NCI-H460 (cell line): ENCODE data around the gene STX18. TPM values are rescaled to one million over a fixed set of nuclear protein-coding genes. Genes with fewer than 3 reads are reported as not detected.

Experiments
- DNase-seq: peaks from one replicate; pipeline ENCODE4 v3.0.0-alpha.2; 2016; ENCODE audit warnings: low read depth; ENCODE audit errors: extremely low read depth
- total RNA-seq: library from RNA; depleted of rRNA; stranded (reverse); fragments of >200 nt; shearing (Covaris generic); gene quantifications from 2 replicates; pipeline ENCODE4 v1.2.3, GENCODE V29; 2014

The STX18 gene
- total RNA-seq, 1 experiment from 2014 or later: 12.2 TPM

DNA sequence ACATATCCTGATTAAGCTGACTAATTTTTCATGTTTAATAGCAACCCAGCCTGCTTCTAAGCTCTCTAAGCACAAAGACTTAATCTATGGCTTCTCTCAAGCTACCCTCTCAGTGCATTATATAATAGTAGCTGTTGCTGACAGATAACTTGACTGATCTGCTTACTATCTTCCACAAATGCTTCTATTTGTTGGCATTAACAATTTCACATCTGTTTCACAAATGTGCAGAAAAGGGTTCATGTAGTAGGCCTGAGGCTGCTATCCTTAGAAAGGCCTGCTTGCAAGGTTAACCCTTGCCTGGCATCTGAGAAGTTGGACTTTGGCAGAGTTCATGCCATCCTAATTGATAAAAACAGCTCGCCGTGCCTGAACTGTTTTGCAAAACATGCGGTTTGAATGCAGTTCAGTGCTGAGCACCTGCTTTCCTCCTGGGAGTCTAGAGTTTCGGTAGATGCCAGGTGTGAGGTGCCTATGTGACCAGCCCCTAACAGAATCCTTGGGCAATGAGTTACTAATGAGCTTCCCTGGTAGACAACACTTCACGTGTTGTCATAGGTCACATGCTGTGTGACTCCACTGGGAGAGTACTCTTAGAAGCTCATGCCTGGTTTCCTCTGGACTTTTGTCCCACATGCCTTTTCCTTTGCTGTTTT is 86.5 kb downstream of the STX18 start:
- no peak for DNase-seq

DNA sequence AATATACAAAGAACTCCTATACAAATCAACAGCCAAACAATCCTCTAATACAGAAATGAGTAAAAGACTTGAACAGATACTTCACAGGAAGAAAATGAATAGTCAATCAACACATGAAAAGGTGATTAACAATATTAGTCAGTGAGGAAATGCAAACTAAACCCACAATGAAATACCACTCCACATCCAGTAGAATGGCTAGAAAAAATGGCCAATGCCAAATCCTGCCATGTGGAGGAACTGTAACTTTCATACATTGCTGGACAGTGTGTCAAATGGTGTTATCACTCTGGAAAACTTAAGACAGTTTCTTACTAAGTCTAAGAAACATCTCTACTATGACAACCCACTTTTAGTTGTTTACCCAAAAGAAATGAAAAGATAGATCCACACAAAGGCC is 95.4 kb downstream of the STX18 start:
- DNase-seq: no peak

DNA sequence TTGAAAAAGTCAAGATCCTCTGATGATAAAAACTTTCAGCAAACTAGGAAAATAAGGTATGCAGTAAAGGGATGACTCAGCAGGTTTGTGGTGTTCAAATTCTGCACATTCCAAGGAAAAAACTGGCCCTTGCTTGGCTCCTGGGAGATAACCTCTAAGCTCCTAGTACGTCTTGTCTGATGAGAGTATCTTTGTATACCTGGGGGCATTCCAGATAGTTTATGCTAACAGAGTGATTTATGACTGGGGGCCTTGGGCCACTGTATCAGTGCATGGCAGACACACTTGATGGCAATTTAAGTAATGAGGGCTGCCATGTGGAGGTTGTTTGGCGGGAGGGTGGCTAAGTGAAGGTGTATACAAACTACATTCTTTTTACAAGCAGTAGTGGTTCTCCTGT is 98.0 kb downstream of the STX18 start:
- no peak for DNase-seq

DNA sequence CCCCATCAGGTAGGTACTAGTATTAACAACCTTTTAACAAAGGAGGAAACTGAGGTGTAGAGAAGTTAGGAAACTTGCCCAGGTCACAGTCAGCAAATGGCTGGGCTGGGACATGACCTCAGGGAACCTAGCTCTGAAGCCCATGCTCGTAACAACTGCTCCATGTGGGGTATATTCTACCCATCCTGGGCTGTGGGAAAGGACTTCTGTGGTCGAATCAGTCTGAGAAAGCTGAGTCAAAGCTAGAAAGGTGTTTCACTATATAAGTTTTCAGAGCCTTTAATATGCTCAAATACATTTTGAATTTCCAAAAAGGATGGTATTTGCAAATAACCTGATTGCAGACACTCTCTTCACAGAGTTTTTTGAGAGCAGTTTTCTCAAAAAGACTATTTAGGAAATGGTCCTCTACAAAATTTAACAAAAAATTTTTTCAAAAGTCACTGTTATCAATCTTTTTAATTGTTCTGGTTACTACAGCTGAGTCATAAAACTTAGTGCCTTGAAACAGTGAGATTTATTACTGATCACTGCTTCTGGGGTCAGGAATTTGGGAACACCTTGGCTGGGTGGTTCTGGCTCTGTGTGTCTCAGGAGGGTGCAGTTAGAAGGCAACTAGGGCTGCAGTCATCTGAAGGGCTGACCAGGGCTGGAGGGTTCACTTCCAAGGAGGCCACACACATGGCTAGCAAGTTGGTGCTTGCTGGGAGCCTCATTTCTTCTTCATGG is 101.4 kb downstream of the STX18 start:
- no peak for DNase-seq

DNA sequence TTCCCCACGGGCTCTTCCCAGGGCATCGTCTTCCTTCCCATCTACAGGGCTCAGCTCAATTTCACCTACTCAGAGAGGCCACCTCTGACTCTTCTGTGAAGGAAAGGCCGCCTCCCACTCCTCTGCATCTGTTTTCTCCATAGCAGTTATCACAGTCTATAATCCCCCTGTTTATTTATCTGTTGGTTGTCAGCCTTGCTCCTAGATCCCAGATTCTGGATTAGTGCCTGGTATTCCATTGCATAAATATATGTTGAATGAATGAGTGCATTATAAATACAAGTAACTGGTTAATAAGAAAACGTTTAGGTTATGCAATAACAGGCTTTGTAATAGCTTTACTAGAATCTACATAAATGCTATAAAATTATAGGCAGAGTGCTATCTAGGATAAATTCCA is 102.1 kb downstream of the STX18 start:
- no peak for DNase-seq

DNA sequence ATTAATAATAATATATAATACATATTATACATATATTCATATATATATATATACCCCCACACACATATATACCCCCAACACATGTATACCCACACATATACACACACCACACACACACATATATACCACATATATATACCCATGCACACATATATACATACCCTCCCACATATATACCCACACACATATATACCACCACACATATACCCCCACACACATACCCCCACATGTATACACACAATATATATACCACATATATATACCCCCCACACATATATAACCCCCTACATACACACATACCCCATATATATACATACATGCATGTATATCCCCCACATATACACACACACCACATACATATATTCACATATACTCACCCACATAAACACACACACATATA is 103.0 kb downstream of the STX18 start:
- no peak for DNase-seq

DNA sequence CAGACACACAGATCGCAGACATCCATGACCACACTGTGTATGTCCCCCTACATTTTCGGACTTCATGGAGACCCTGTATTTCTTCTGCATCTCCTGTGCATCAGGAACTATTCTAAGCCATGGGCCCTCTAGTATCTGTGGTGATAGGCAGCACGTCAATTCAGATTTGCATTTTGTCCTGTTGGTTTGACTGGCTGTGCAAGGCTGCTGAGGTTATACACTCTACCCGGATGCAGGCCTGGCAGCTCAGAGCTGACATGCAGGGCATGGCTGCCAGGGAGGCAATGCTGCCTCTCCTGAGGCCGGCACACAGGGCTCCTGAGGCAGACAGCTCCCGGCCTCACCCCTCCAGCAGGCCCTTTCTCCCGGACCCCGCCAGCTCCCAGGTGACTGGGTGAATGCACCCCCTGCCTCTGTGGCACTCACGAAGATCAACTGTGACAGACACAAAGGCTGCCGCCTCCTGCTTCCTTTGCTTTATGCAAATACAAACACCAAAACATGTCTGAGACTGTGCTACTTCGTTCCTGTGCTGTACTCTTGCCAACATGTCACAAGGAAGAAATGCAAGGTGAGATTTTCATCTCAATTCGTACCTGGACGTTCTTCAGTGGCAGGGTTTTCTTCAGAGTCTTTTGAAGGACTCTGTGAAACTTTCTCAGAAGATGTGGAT is 103.9 kb downstream of the STX18 start:
- DNase-seq: no peak

DNA sequence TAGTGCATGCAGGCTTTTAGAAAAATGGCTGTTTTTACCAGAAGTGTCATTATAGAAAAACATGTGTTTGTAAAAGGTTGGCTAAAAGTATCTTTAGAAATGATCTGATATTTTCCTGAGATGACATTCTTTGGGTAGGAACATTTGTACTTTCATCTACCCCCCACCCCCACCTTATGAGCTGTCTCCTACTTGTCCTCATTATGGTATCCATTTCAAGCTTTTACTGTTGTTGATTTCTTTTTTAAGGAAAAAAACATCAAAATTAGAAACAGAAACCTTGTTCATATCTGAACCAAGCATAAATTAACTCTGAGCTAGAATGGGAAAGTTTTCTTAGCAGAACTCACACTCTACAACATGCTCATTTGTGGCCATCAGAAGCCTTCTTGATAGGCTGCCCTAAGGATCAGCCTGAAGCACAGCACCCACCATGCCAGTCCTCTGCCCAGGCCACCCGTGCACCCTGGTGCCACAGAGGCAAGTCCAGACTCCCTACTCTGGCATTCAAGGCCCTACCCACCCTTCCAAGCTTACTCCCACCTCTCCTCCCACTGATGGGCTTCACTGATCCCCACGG is 105.5 kb downstream of the STX18 start:
- no peak for DNase-seq

DNA sequence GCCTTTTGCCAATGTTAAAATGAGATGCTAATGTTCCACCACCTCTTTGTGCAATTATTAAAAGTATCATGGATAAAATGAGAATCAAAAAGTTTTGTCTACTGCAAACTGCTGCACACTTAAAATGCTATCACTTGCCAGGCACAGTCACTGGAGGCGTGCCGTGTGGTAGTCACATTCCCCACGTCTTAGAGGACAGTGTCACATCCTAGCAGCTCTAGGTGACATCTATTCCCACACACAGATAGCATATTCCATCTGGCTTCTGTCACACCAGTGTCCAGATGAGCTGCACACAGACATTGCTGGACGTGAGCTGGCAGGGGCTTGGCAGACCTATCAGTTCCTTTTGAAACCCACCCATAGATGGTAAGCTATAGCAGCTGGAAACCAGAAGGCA is 107.9 kb downstream of the STX18 start:
- no peak for DNase-seq

DNA sequence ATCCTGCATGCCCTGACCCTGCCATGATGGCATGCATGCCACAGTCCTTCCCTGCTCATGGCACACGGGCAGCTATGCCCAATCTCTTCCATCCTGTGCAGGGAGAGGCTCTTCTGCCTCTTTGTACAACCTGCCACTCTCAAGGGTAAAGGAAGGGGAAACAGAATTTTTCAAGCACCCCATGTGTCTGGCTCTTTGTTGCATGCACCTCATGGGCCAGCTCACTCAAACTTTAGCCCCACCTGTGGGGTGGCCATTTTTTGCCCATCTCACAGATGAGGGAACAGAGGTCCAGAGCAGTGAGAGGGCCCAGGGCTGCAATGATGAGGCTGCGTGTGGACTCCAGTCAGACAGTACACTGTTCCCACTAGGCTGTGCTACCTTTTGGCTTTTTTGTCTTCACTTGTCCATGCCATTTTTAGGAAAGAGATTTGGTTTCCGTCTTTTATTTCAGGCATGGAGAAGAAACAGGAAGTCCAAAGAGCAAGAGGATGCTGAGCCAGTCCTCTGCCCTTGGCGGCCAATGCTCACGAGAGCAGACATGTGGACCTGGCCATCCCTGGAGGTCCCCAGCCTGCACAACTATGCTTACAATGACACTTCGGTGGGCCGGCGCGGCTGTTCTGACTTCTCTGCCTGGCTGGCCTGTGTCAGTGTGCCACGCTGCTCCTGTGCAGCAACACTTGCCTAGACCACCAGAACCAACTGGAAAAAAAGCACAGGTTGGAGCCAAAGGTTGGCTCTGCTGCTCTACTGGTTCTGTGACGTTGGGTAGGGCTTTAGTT is 109.3 kb downstream of the STX18 start:
- DNase-seq: no peak

DNA sequence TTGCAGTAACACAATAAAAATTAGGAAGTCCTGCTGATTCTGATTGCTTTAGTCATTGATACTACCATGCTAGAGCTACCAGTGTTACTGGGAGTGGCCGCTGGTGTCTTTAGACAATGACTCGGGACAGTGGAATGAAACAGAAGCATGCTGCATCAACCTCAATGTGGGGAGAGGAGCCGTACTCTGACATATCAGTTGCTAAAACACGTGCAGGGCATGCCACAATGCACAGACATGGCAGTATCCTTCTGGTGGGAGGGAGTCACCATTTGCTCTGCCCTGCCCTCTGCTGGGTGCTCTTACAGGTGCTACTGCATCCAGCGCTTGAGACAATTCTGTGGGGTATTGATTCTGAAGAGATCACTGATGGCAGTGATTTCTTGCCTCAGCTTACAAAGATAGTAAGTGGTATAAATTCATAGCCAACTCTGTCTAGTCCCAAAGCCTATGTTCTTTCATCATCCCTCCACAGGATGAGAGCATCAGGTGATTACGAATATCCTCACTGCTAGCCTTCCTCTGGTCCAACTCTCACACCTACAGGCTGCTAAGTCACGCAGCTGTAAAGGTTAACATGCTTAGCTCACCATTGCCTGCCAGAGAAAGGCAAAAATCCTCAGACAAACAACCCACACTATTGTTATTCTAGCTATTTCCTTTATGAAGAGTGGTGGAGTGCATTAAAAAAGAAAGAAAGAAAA is 111.2 kb downstream of the STX18 start:
- peak; percentile 13 for DNase-seq

DNA sequence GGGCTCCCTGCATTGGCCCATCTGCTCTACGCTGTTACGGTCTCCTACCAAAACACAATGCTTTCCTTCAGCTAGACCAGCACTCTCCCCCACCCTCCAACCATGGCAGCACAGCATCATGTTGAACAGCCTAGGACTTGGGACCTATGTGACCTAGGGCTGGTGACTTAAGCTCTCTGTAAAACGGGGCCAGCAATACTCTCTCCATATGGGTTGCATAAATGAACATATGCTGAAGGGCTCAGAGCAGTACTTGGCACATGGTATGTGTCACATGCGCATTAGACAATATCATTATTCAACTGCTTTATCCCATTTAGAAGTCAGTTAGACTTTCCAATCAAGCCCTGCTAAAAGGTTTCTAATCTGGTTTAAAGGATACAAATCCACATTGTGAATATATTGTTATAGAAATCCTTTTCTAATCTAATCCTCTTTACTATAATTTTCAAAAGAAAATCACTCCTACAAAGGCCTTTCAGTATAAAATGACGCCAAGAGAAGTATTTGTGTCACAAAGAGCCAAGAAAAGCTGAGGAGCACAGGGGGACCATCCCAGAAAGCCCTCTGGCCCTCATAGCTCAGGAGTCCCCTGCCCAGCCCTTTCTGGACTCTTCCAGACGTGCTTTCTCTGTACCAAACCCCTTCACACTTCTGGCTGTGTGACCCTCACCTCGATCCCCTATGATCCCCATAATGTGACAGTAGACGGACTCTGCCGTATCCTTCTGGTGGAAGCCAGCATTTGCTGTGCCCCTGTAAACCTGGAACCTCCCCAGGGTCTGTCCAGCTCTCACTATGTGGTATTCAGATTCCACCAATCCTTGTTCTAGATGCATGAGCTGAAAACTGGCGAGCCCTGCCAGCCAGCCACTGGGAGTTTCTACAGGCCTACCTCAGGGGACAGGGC is 112.6 kb downstream of the STX18 start:
- no peak for DNase-seq

DNA sequence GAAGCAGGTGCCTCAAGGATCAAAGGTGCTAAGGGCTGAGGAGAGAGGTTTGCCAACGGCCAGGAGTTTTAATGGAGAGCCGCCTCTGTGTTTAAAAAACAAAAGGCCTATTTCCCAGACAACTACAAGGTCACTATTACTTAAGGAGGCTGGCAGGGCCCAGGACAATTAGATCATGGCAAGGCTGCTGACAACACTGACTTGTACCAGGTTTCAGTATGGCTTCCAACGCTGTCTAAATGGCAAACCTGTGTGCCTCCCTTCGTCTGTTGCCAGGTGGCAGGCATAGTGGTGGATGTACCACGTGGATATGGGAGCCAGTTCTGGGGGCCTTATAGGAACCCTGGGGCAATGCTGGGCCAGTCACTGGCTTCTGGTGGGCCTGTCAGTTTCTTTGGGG is 114.0 kb downstream of the STX18 start:
- DNase-seq: no peak

DNA sequence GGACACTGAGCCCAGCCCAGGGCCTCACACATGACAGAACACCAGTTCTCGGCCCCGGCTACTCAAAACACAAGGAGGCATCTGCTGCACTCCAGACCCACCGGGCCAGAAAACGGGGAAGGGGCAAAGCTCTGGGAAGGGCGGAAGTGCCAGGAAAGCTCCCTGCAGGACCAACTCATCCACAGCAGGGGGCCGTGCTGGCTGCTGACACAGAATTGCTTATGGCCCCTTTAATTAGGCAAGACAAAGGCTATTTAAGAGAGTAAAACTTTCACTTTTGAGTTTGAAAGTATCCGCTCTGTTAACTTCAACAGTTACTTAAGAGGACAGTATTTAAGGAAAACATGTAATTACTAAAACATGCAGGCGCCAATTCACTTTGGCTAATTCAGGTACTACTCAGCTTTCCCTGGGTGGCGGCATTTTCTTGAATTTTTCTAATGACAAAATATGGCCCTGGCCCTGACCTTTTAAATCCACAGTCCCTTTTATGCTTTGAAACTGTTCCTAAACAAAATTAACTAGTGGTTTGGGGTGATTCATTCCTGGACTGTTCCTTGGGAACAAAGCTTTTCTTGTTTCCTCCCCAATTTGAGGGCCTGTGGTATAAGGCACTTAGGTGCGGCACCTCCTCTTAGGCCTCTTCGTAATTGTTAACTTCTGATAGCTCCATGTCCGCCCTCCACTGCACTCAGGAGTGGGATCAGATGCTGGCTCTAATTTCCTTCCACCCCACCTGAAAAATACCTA is 114.6 kb downstream of the STX18 start:
- DNase-seq: no peak

DNA sequence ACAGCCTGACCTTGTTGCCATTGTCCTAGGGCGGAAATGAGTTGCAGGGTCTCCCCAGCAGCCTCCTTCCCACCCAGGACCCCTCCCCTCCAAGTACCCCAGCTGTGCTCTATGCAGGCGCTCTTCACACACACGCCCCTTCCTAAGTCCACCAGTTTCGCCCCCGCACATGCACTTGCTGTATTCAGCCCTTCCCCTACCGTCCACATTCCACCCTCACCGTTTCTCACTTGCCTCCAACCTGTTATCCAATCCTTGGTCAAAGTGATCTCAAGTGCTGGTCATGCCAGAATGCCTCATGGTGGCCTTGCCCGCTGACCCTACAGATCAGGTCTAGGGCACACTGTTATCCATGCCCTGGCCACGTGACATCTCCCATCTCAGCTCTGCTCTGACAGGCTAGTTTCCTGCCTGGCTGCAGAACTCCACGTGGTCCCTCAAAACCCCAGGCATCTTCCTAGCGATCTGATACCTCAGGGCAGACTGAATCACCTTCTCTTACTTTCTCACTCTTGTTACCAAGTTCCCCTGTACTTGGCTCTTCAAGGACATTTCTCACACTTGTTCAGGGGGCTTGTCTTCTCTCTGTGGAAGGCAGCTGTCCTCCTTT is 115.2 kb downstream of the STX18 start:
- DNase-seq: no peak

DNA sequence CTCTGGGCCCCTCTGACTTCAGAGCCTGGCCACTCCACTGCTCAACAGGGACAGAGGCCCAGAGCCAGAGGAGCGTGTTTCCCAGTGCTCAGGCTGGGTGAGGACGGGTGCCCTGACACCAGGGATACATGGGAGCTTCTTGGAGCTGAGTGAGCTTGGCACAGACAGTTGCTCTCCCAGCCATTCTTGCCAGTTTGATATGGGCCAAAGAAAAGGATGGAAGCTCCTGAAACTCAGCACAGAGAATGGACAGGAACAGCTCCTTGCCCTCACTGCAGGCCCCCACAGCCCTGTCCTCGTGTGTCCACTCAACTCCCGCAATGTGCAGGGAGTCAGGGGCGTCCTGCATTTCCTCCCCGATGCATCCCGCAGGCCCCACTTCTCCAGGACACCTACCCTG is 116.2 kb downstream of the STX18 start:
- DNase-seq: no peak

DNA sequence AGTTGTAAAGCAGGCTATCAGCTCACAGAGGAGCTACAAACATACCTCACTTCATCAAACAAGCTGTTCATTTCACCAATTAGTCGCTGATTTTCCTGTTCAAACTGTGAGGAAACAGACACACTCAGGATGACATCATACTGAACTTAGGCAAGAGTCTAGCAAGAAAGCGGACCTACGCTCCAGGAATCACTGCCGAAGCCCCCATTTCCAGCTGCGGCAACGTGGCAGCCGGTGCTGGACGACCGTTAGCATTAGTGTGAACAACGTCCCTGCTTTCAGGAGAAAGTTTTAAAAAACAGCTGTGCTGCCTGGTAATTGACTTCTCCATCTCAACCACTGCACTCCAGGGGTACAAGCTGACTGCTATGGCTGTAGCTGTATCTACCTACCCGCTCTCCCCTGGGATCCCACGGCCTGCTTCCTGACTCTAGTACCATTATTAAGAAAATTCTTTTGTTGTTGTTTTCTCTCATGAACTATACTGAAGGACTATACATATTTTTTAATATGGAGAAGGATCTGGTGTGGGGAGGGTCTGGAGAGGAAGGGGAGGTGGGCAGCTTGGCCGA is 116.6 kb downstream of the STX18 start:
- DNase-seq: no peak
